ENCODE data around the gene KIAA1191. TPM values are rescaled to one million over a fixed set of nuclear protein-coding genes. Genes with fewer than 3 reads are reported as not detected.

The KIAA1191 gene
- total and polyA plus RNA-seq, 2 of the 4 experiments (the other 2 are of a cell fraction): 114 to 124 TPM

DNA sequence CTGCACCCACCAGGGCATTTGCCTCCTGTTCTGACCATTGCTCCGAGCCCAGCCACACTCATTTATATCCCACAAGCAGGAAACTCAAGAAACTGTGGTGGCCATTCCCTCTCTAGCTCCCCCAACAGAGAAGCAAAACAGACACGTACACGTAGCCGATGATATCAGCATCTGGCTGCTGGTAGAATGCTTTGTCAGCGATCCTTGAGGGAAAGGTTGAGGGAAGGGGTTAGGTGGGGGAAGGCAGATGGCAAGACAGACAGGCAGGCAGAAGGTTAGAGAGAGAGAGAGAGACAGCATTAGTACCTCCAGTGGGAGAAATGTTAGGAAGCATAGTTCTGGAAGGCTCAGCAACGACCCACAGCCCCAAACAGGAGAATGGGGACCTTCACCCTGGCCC lies 34.8 kb upstream of the KIAA1191 start:
- POLR2A ChIA-PET (ENCODE audit: unreplicated experiment): interaction anchor here (0.6 kb wide), 1 partner anchor 234 kb away, joined by 3 read pairs; the partner anchor contains the start of gene SNCB

More for the DNA sequence above, 34.8 kb upstream of the KIAA1191 start:
- H2BK5ac ChIP-seq (ENCODE audit: low read depth, low read length, poor library complexity, severe bottlenecking): no peak overlapping the region
- intact Hi-C loops (cut with micrococcal nuclease) (no loop called here), dilution Hi-C loops (cut with HindIII; ENCODE audit: low sequenced_read_pairs, unreplicated experiment) (no loop called here), in situ Hi-C loops (cut with MboI; ENCODE audit: low sequenced_read_pairs) (no loop called here)
- ATAC-seq (ENCODE audit: low read depth) (no peak; the same call in 1 of the 2 replicates), DNase-seq (peak; percentile 31)
- peaks cover 27% of the 10 kb centered on the region for H3K36me3 ChIP-seq (ENCODE audit: control insufficient read depth, insufficient read depth, low read length)
- H3K4me1 ChIP-seq (ENCODE audit: control insufficient read depth, insufficient read depth, low read length): peaks cover 4% of the 10 kb centered on the region; the same call in 1 of the 2 replicates
- CTCF ChIA-PET: interaction anchor here (0.6 kb wide), 1 partner anchor 27 kb away, joined by 3 read pairs; no protein-coding TSS in a partner anchor
- 67% methylated on average over 1 of the region's 6 CpGs; no CpG with 5 or more reads in 1 of the 2 experiments for WGBS, 2 experiments (ENCODE audit: extremely low coverage in 2 of 2, insufficient read length in 1 of 2)
- H4K20me1 ChIP-seq (ENCODE audit: insufficient read depth, low read length): peaks cover 4% of the 10 kb centered on the region; the same call in 1 of the 2 replicates
- H3K14ac ChIP-seq (replicated peaks; ENCODE audit: low read depth, low read length): no peak overlapping the region
- H3K9me3 ChIP-seq (ENCODE audit: control insufficient read depth, insufficient read depth, low read length): no peaks in the 10 kb centered on the region
- no peak overlapping the region for H2BK120ac ChIP-seq (ENCODE audit: low read depth, low read length)
- H4K91ac ChIP-seq (ENCODE audit: insufficient read depth, low read depth, low read length): no peak overlapping the region
- no peak overlapping the region for H3K4me3 ChIP-seq (ENCODE audit: insufficient read depth, low read depth, low read length)
- no peak overlapping the region for H3K4ac ChIP-seq (ENCODE audit: low read depth, low read length)
- H2BK20ac ChIP-seq (ENCODE audit: low read depth, low read length): no peak overlapping the region
- no peak overlapping the region for H4K8ac ChIP-seq (ENCODE audit: low read depth in 2 of 2, low read length in 2 of 2)
- BruUV-seq (replicated peaks): no TSS peak
- no peak overlapping the region for H3K23ac ChIP-seq (ENCODE audit: low read depth, low read length)
- H3K9me1 ChIP-seq (ENCODE audit: insufficient read depth, low read length): no peaks in the 10 kb centered on the region; the same call in 1 of the 2 replicates
- no peaks in the 10 kb centered on the region for H3K27me3 ChIP-seq (ENCODE audit: control insufficient read depth, insufficient read depth, low read length)
- no peak overlapping the region for H2AK9ac ChIP-seq (replicated peaks; ENCODE audit: low read depth, low read length, poor library complexity)
- H2AK5ac ChIP-seq (ENCODE audit: low read depth, low read length): peak overlapping the region; percentile 16; the same call in 1 of the 2 replicates
- H3K9ac ChIP-seq (ENCODE audit: low read depth, low read length): peak overlapping the region; percentile 9; the same call in 1 of the 2 replicates
- TF ChIP-seq MAFK (IDR thresholded peaks at IDR 0.05; ENCODE audit: low read depth, low read length): peak; percentile 86
- TF ChIP-seq, protein P1, sequence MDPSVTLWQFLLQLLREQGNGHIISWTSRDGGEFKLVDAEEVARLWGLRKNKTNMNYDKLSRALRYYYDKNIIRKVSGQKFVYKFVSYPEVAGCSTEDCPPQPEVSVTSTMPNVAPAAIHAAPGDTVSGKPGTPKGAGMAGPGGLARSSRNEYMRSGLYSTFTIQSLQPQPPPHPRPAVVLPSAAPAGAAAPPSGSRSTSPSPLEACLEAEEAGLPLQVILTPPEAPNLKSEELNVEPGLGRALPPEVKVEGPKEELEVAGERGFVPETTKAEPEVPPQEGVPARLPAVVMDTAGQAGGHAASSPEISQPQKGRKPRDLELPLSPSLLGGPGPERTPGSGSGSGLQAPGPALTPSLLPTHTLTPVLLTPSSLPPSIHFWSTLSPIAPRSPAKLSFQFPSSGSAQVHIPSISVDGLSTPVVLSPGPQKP (IDR thresholded peaks at IDR 0.05; ENCODE audit: borderline replicate concordance, low read depth, low read length): no peak
- TF ChIP-seq MXI1 (IDR thresholded peaks at IDR 0.05; ENCODE audit: borderline replicate concordance, low read depth, low read length): no peak
- peaks cover 2 to 19% of the 10 kb centered on the region in 2 experiments; a peak in 3 of 4 replicates for H3K79me1 ChIP-seq (ENCODE audit: low read depth in 1 of 2, low read length in 2 of 2)
- H3K18ac ChIP-seq (ENCODE audit: low read depth, low read length): no peak overlapping the region
- no peak overlapping the region for H3K27ac ChIP-seq (ENCODE audit: insufficient read depth, low read length)
- no peak overlapping the region for H2BK15ac ChIP-seq (ENCODE audit: low read depth, low read length)
- H3K4me2 ChIP-seq (ENCODE audit: low read depth, low read length): no peak overlapping the region
- H3K56ac ChIP-seq (ENCODE audit: extremely low read depth, insufficient read depth, low read length): no peak overlapping the region
- no peak overlapping the region for H2AFZ ChIP-seq (replicated peaks; ENCODE audit: low read length, poor library complexity)
- no peak overlapping the region for H4K5ac ChIP-seq (ENCODE audit: low read depth, low read length)

All from IMR-90 (cell line).